CD4-positive, alpha-beta T cell treated with Interleukin-2 at 100 ng/mL for 4 hours (primary cell): ENCODE data around the gene PLEKHO2.
A peak's percentile ranks its signal among the peaks of the same experiment; 100 is the strongest.

Experiments
- DNase-seq: peaks from one replicate; pipeline ENCODE4 v3.0.0-alpha.2; 2020; ENCODE audit warnings: low spot score

PLEKHO2 gene

DNA sequence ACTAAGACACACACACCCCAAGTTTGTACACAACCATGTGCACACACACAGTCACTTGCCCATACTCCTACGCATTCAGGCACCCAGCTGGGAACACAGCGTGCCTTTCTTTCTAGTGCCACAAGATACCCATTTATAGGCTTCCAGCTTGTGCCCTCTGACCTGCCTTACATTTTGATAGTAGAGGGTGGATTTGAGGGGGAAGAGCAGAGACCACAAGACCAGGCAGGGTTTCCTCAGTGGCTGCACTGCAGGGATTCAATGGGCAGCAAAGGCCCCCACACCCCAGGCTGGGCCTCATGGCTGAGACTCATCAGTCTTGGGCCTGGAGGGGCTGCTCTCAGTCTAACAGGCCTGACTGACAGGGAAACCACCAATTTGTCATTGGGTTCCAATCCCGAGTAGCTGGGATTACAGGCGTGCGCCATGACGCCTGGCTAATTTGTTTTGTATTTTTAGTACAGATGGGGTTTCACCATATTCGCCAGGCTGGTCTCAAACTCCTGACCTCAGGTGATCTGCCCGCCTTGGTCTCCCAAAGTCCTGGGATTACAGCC is 51.2 kb downstream of the PLEKHO2 start:
- peak; percentile 31 for DNase-seq

DNA sequence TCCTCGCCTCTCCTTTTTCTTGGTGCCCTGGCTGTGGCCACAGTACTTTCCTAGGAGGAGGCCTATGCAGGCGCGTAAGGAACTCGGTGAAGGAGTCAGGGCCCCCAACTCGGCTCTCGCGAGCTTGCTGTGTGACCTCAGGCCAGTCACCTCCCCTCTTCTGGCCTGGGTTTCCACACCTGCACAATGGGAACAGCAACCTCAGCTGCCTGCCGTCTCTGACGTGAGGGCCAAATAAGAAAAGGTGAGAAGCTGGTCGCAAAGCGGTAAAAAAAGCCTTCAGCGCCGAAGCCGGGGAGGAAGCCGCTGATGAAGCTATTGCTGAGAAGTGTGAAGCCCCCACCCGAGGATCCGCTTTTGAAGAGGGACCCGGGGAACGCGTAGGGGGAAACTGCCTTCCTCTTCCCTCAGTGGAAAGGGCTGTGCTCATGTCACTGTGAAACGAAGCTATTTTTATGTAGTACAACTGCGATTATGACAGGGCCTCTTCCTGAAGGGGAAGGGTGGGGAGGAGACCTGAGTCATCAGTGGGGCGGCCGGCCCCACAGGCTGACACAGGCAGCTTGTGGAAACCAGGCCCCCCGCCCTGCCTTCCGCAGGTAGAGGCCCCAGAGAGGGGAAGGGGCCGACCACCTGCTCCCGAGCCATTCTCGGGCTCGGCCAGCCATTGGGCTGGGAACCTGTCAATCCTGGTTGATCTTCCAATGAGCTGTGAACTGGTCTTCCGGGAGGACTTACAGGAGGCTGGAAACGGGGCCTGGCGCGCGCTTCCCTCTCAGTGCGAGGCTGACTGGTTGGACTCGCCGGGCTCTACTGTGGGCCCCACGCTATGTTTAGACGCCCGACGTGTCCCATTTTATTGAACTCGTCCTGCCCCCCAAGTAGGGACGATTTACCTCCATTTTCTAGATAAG is 52.0 kb downstream of the PLEKHO2 start:
- DNase-seq = peak; percentile 99

DNA sequence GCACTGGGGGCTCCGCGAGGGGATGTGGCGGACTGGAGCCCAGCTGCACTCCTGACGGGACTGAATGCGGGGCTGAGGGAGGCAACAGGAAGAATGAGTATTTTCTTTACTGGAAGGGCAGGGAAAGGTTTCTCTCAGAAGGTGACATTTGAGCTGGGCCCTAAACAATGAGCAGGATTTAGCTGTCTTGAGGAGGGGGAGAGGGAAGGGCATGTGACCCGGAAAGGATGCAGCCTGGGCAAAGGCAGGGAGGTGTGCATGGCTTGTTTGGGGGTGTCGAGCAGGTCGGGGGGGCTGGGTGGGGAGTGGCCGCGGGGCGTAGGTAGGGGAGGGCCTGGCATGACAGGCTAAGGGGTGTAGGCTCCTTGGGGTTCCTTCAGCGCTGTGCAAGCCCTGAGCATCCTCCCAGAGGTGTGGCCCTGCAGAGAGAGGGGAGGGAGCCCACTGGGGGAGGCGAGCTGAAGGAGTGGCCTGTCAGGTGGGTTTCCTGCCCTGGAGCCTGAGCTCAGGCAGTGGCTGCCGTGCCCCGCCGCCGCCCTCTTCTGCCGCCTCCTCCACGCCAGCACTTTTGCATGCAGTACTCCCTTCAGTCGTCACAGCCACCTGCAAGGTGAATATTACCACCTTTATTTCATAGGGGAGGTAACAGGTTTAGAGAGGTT is 52.8 kb downstream of the PLEKHO2 start:
- DNase-seq = peak; percentile 91

GRCh38 chr15:64895285-64896065 is 53.8 kb downstream of the PLEKHO2 start:
- peak; percentile 68 for DNase-seq

DNA sequence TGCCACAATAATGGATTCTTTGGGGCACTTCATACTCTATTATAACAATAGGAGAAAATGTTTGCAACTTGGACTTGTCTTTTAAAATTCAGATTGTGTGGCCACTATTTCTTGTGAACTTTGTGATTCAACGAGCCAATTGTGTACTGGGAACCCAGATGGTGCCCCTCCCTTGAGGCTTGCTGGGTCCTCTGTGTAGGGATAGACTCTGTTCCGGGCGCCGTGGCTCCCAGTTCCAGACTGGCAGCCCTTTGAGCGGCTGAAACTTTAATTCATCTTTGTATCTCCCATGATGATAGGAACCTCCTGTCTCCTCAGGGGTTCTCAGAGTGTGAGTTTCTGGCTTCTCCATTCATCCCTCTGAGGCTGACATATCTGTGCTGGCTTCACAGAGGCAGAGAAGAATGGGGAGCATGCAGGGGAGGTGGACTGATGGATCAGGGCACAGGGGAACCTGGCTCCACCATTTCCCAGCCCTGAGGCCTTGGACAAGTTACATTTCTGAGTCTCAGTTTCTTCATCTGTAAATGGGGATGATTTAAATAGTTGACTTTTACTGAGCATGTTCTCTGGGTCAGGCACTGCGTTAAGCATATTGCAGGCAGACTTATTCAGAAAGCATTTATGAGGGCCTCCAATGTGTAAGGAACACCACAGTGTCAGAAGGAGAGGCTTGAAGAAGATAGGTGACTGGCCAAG is 54.8 kb downstream of the PLEKHO2 start:
- no peak for DNase-seq

DNA sequence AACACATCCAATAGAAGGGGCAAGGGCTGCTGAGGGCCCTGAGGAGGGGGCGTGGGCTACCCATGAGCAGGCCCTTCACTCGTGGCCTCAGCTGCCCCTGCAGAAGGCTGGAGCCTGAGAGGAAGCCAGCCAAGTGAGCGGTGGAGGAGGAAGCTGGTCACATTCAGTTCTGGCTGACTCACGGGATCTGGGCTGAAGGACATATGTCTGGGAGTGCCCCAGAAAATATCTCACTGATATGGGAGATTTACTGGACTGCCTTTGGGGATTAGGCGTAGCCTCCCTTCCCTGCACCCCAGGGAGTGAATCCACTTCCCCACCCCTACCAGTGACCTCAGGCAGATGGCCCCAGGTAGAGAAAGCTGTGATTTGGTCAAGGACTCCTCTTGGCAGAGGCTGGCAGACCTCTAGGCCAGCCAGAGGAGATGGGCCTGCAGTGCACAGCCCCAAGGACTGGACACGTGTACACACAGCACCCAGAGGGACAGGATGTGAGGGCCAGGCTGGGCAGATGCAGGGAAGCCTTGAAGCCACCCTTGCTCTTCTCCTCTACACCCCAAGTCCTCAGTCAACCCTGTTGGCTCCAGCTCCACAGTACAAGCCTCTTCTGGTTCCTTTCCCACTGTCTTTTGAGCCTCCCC is 55.8 kb downstream of the PLEKHO2 start:
- DNase-seq = no peak

DNA sequence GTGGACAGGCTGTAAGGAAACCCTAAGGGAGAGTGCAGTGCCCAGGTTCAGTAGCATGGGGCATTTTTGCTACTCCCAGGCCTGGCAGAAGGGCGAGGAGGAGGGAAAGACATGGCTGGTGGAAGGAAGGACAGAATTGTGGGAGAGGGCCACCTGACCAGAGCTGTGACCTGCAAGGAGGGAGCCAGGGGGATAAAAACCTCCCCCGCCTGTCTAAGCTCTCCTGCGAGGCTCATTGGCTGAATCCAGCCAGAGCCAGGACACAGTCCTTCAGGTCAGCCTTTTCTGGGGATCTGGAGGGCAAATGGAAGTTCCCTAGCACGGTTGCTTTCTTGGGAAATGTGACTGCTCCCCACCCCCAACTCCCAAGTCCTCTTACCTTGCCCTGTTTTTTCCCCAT is 56.7 kb downstream of the PLEKHO2 start:
- no peak for DNase-seq

DNA sequence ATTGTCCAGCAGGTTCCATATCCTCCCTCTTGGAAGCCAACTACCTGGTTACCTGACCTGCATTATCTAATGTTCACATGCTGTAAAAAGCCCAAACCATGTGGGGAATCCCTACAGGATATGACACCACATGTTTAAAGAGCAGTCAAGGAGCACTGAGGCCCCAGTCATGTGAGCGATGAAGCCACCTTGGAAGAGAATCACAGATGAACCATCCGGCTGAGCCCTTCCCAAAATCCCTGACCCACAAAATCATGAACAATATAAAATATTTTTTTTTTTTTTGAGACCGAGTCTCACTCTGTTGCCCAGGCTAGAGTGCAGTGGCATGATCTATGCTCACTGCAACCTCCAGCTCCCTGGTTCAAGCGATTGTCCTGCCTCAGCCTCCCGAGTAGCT is 59.4 kb downstream of the PLEKHO2 start:
- DNase-seq = no peak

GRCh38 chr15:64901914-64902313 is 60.2 kb downstream of the PLEKHO2 start:
- DNase-seq = peak; percentile 73

DNA sequence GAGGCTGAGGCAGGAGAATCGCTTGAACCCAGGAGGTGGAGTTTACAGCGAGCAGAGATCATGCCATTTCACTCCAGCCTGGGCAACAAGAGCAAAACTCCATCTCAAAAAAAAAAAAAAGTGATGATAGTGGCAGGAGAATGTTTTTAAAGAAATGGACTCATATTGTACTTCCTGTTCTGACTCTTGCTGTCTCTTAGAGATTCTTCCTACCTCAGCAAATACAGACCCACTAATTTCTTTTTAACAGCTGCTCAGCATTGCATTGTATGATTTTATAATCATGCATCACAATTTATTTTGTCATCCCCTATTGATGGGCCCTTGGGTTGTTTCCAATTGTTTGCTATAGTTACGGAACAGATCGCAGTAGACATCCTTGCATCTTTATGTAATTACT is 61.1 kb downstream of the PLEKHO2 start:
- DNase-seq = no peak

GRCh38 chr15:64903326-64903950 is 61.7 kb downstream of the PLEKHO2 start:
- DNase-seq = no peak

GRCh38 chr15:64904189-64904588 is 62.5 kb downstream of the PLEKHO2 start:
- no peak for DNase-seq

- DNase-seq = peak; percentile 78
Measured at GRCh38 chr15:64905119-64905831, 63.6 kb downstream of the PLEKHO2 start.

GRCh38 chr15:64905941-64906340 is 64.2 kb downstream of the PLEKHO2 start:
- no peak for DNase-seq

DNA sequence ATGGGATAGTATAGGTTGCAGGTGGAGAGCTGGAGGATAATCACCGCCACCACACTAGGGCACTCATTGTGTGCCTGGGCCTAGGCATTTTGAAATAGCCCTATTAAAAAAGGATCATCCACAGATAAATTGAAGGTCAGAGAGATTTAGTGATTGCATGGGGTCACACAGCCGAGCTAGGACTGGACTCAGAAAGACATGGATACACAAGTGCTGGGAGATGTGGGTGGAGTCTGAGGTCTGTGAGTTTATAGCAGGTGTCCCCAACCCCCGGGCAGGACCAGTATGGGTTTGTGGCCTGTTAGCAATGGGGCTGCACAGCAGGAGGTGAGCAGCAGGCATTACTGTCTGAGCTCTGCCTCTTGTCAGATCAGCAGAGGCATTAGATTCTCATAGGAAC is 64.7 kb downstream of the PLEKHO2 start:
- DNase-seq = no peak

- DNase-seq = no peak
Measured at GRCh38 chr15:64907991-64908390, 66.3 kb downstream of the PLEKHO2 start.

- DNase-seq = no peak
Measured at GRCh38 chr15:64909546-64909945, 67.8 kb downstream of the PLEKHO2 start.

DNA sequence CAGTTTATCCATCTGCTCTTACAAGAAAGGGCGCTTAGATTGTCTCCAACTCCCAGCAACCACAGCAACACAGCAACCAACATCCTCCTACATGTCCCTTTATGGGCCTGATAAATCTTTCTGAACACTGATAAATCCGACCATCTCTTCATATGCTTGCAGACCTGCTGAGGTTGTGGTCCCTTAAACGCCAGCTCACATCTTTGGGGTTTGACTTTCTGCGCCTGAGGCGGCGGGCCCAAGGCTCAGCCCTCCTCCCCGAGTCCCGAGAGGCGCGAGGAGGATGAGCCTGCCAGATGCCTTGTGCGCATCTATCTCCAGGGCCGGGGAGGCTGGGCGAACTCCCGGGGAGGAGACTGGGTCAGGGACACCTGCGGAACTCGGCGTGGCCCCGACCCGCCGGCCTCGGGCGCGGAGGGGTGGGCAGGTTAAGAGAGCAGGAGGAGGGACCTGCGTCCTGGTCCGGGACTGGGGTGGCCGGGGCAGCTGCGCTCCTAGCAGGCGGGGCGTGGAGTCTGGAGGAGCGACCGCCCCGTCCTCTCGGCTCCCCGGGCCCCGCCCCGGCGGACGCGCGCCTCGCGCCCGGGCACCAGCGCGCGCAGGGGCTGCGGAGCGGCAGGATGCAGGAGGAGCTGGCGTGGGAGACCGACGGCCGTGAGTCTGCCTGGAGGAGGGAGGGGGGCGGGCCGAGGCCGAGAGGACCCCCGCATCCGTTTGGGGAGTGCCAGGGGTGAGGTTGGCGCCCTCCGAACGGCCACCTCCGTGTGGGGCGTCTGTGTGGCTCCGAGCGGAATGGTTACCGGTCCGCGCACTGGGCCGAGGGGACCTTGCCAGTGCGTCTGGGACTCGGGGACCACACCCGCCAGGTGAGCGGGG is 69.8 kb downstream of the PLEKHO2 start, which contains the start of gene ANKDD1A:
ANKDD1A (plus strand) TSS at position 592 of the 876 bp plus-strand sequence; CDS start at position 621, 29 bp downstream.
- no peak for DNase-seq
